ENCODE measurements around the gene SPECC1L.
"Not testable (repeated sequence)": the region's sequence is repeated elsewhere in the genome, so short reads cannot be mapped to it uniquely, and the experiment has no call there.

SPECC1L gene

GRCh38 chr22:24247564-24248344 lies 22.9 kb upstream of the SPECC1L start:
- DNase-seq (ENCODE audit: low spot score) = peak; percentile 18

GRCh38 chr22:24248611-24249010 lies 22.0 kb upstream of the SPECC1L start:
- not testable (repeated sequence) for DNase-seq (ENCODE audit: low spot score)

- DNase-seq (ENCODE audit: low spot score) = not testable (repeated sequence)
Measured at GRCh38 chr22:24249413-24249812, 21.2 kb upstream of the SPECC1L start.

- DNase-seq (ENCODE audit: low spot score) = not testable (repeated sequence)
Measured at GRCh38 chr22:24251286-24251685, 19.3 kb upstream of the SPECC1L start.

GRCh38 chr22:24253126-24253525 lies 17.5 kb upstream of the SPECC1L start:
- DNase-seq (ENCODE audit: low spot score) = not testable (repeated sequence)

GRCh38 chr22:24256136-24256535 lies 14.5 kb upstream of the SPECC1L start:
- DNase-seq (ENCODE audit: low spot score) = not testable (repeated sequence)

- not testable (repeated sequence) for DNase-seq (ENCODE audit: low spot score)
Measured at GRCh38 chr22:24256736-24257135, 13.9 kb upstream of the SPECC1L start.

GRCh38 chr22:24259459-24259858 lies 11.2 kb upstream of the SPECC1L start:
- peak; percentile 56 for DNase-seq (ENCODE audit: low spot score)

- not testable (repeated sequence) for DNase-seq (ENCODE audit: low spot score)
Measured at GRCh38 chr22:24262185-24262749, 8.4 kb upstream of the SPECC1L start.

- DNase-seq (ENCODE audit: low spot score) = not testable (repeated sequence)
Measured at GRCh38 chr22:24263479-24263878, 7.2 kb upstream of the SPECC1L start.

- not testable (repeated sequence) for DNase-seq (ENCODE audit: low spot score)
Measured at GRCh38 chr22:24264329-24264896, 6.2 kb upstream of the SPECC1L start.

- DNase-seq (ENCODE audit: low spot score) = no peak
Measured at GRCh38 chr22:24265734-24266133, 4.9 kb upstream of the SPECC1L start.

GRCh38 chr22:24266495-24266894 lies 4.1 kb upstream of the SPECC1L start:
- DNase-seq (ENCODE audit: low spot score) = not testable (repeated sequence)

GRCh38 chr22:24271386-24271854 lies 789 bp downstream of the SPECC1L start:
- no peak for DNase-seq (ENCODE audit: low spot score)

- DNase-seq (ENCODE audit: low spot score) = not testable (repeated sequence)
Measured at GRCh38 chr22:24273031-24273430, 2.4 kb downstream of the SPECC1L start.

- DNase-seq (ENCODE audit: low spot score) = peak; percentile 3
Measured at GRCh38 chr22:24273906-24274305, 3.3 kb downstream of the SPECC1L start.

GRCh38 chr22:24274696-24275405 lies 4.2 kb downstream of the SPECC1L start:
- DNase-seq (ENCODE audit: low spot score) = not testable (repeated sequence)

- DNase-seq (ENCODE audit: low spot score) = not testable (repeated sequence)
Measured at GRCh38 chr22:24280363-24280762, 9.7 kb downstream of the SPECC1L start.

GRCh38 chr22:24282401-24282800 lies 11.8 kb downstream of the SPECC1L start:
- no peak for DNase-seq (ENCODE audit: low spot score)

- no peak for DNase-seq (ENCODE audit: low spot score)
Measured at GRCh38 chr22:24284747-24285203, 14.1 kb downstream of the SPECC1L start.

- no peak for DNase-seq (ENCODE audit: low spot score)
Measured at GRCh38 chr22:24285245-24285644, 14.6 kb downstream of the SPECC1L start.

- DNase-seq (ENCODE audit: low spot score) = not testable (repeated sequence)
Measured at GRCh38 chr22:24287212-24287611, 16.6 kb downstream of the SPECC1L start.

Data from hematopoietic multipotent progenitor cell treated with erythropoietin and hydrocortisone succinate and interleukin-3 and kit ligand, for 17 days (in vitro differentiated cells).